GM19468 (cell line): Measurements from ENCODE around the gene PID1.
"Not testable (repeated sequence)": the region's sequence is repeated elsewhere in the genome, so short reads cannot be mapped to it uniquely, and the experiment has no call there.

Experiments used
- ATAC-seq: cut with Tn5 transposase; IDR thresholded peaks from one replicate; pipeline ENCODE4 v1.9.1; 2021; ENCODE audit warnings: mild to moderate bottlenecking, moderate library complexity, moderate number of reproducible peaks; ENCODE audit not compliant: unreplicated experiment; ENCODE audit errors: extremely low read depth

Gene PID1

GRCh38 chr2:229223107-229223506 is 48.0 kb downstream of the PID1 start:
- ATAC-seq: no peak

- ATAC-seq: no peak
These were observed 49.4 kb downstream of the PID1 start for GRCh38 chr2:229221641-229222040.

GRCh38 chr2:229220254-229220653 is 50.8 kb downstream of the PID1 start:
- no peak for ATAC-seq

GRCh38 chr2:229218329-229218921 is 52.7 kb downstream of the PID1 start:
- ATAC-seq: no peak

- ATAC-seq: no peak
These were observed 58.8 kb downstream of the PID1 start for GRCh38 chr2:229212241-229212640.

- no peak for ATAC-seq
These were observed 60.4 kb downstream of the PID1 start for GRCh38 chr2:229210641-229211040.

GRCh38 chr2:229206548-229206947 is 64.5 kb downstream of the PID1 start:
- no peak for ATAC-seq

GRCh38 chr2:229205704-229206103 is 65.4 kb downstream of the PID1 start:
- no peak for ATAC-seq

- no peak for ATAC-seq
These were observed 68.4 kb downstream of the PID1 start for GRCh38 chr2:229202646-229203045.

- no peak for ATAC-seq
These were observed 69.6 kb downstream of the PID1 start for GRCh38 chr2:229201521-229201920.

GRCh38 chr2:229199267-229199666 is 71.8 kb downstream of the PID1 start:
- no peak for ATAC-seq

- no peak for ATAC-seq
These were observed 74.6 kb downstream of the PID1 start for GRCh38 chr2:229196448-229196847.

GRCh38 chr2:229195346-229195947 is 75.6 kb downstream of the PID1 start:
- no peak for ATAC-seq

- no peak for ATAC-seq
These were observed 77.8 kb downstream of the PID1 start for GRCh38 chr2:229193281-229193680.

GRCh38 chr2:229191413-229191812 is 79.7 kb downstream of the PID1 start:
- no peak for ATAC-seq

GRCh38 chr2:229187123-229187522 is 84.0 kb downstream of the PID1 start:
- ATAC-seq: not testable (repeated sequence)

GRCh38 chr2:229181641-229182040 is 89.4 kb downstream of the PID1 start:
- ATAC-seq: no peak

- ATAC-seq: no peak
These were observed 90.4 kb downstream of the PID1 start for GRCh38 chr2:229180658-229181057.

- ATAC-seq: no peak
These were observed 91.5 kb downstream of the PID1 start for GRCh38 chr2:229179628-229180027.

GRCh38 chr2:229178706-229179105 is 92.4 kb downstream of the PID1 start:
- no peak for ATAC-seq

- no peak for ATAC-seq
These were observed 93.0 kb downstream of the PID1 start for GRCh38 chr2:229178117-229178516.

GRCh38 chr2:229176136-229176535 is 95.0 kb downstream of the PID1 start:
- no peak for ATAC-seq
